ENCODE measurements around the gene CALML3. TPM values are rescaled to one million over a fixed set of nuclear protein-coding genes. Genes with fewer than 3 reads are reported as not detected.

Gene CALML3
- total and polyA plus RNA-seq, 10 of the 15 experiments (the other 5 are each of a cell fraction or from before 2014, with no cell fraction given): not detected

- TF ChIP-seq, protein P1, sequence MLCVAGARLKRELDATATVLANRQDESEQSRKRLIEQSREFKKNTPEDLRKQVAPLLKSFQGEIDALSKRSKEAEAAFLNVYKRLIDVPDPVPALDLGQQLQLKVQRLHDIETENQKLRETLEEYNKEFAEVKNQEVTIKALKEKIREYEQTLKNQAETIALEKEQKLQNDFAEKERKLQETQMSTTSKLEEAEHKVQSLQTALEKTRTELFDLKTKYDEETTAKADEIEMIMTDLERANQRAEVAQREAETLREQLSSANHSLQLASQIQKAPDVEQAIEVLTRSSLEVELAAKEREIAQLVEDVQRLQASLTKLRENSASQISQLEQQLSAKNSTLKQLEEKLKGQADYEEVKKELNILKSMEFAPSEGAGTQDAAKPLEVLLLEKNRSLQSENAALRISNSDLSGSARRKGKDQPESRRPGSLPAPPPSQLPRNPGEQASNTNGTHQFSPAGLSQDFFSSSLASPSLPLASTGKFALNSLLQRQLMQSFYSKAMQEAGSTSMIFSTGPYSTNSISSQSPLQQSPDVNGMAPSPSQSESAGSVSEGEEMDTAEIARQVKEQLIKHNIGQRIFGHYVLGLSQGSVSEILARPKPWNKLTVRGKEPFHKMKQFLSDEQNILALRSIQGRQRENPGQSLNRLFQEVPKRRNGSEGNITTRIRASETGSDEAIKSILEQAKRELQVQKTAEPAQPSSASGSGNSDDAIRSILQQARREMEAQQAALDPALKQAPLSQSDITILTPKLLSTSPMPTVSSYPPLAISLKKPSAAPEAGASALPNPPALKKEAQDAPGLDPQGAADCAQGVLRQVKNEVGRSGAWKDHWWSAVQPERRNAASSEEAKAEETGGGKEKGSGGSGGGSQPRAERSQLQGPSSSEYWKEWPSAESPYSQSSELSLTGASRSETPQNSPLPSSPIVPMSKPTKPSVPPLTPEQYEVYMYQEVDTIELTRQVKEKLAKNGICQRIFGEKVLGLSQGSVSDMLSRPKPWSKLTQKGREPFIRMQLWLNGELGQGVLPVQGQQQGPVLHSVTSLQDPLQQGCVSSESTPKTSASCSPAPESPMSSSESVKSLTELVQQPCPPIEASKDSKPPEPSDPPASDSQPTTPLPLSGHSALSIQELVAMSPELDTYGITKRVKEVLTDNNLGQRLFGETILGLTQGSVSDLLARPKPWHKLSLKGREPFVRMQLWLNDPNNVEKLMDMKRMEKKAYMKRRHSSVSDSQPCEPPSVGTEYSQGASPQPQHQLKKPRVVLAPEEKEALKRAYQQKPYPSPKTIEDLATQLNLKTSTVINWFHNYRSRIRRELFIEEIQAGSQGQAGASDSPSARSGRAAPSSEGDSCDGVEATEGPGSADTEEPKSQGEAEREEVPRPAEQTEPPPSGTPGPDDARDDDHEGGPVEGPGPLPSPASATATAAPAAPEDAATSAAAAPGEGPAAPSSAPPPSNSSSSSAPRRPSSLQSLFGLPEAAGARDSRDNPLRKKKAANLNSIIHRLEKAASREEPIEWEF (IDR thresholded peaks at IDR 0.05; ENCODE audit: insufficient replicate concordance, low read depth, low read length): no peak
- TF ChIP-seq POLR2AphosphoS2 (IDR thresholded peaks at IDR 0.05; ENCODE audit: low read depth, low read length) (no peak), BACH1 (IDR thresholded peaks at IDR 0.05; ENCODE audit: borderline replicate concordance) (no peak), POLR2A (IDR thresholded peaks at IDR 0.05; ENCODE audit: low read depth, low read length) (no peak), MXI1 (IDR thresholded peaks at IDR 0.05; ENCODE audit: low read depth, low read length) (no peak), ETV6 (conservative IDR thresholded peaks at IDR 0.05 in 1 of 2, IDR thresholded peaks at IDR 0.05 in 1 of 2; ENCODE audit: borderline replicate concordance in 1 of 2, low read depth in 1 of 2) (no peak)
These were observed 43.6 kb upstream of the CALML3 start (continued) for GRCh38 chr10:5481121-5481520.

DNA sequence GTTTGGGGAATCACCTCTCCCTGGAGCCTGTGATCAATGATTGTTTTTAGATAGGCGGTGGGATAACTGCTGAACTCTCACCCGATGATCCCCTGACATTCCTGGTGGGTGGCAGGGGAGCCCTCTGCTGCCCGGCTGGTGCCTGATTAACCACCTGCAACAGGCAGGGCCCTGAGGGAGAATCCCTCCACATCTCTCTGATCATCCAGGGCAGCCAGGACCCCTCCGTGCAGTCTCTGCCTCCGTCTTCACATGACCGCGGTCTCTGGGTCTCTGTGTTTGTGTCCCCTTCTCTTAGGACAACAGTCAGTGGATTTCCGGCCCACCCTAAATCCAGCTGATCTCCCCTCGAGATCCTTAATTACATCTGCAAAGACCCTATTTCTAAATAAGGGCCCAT, 42.7 kb upstream of the CALML3 start:
- TF ChIP-seq BCL3 (IDR thresholded peaks at IDR 0.05; ENCODE audit: borderline replicate concordance, insufficient read depth, low read depth, low read length, poor library complexity, severe bottlenecking) (no peak), ZNF384 (IDR thresholded peaks at IDR 0.05; ENCODE audit: borderline replicate concordance, low read depth, low read length) (no peak)
- H4K20me1 ChIP-seq (ENCODE audit: control insufficient read depth, insufficient read depth): no peaks in the 10 kb centered on the region
- H3K79me2 ChIP-seq (ENCODE audit: control insufficient read depth, insufficient read depth, low read length): no peaks in the 10 kb centered on the region
- H3K27me3 ChIP-seq (replicated peaks in 1 of 2; ENCODE audit: control insufficient read depth in 2 of 2, insufficient read depth in 2 of 2, low read length in 1 of 2): peaks cover 9 to 12% of the 10 kb centered on the region in 2 experiments
- no peaks in the 10 kb centered on the region; the same call in 1 of the 2 replicates for H3K4me1 ChIP-seq (ENCODE audit: control insufficient read depth, insufficient read depth, low read length)
- FAIRE-seq: no peak
- intact Hi-C loops (cut with micrococcal nuclease; ENCODE audit: unreplicated experiment) (no loop called here), in situ Hi-C loops (cut with MboI) (no loop called here)
- no peaks in the 10 kb centered on the region; the same call in 2 of the 3 replicates for H3K9me3 ChIP-seq (replicated peaks; ENCODE audit: control insufficient read depth, insufficient read depth, low read length)
- ChIA-PET SMC1A (ENCODE audit: uncharacterized antibody, unreplicated experiment) (no interaction called here), CTCF (no interaction called here), RAD21 (ENCODE audit: unreplicated experiment) (no interaction called here), POLR2A (no interaction called here)
- BruUV-seq (replicated peaks): no TSS peak
- no peak overlapping the region for H3K9ac ChIP-seq (ENCODE audit: control insufficient read depth, insufficient read depth, low read length)
- H3K4me3 ChIP-seq: no peak overlapping the region
- no peak for DNase-seq (ENCODE audit: low read depth, low spot score)
- no peak overlapping the region for H2AFZ ChIP-seq (ENCODE audit: control insufficient read depth, low read depth, low read length)
- WGBS (ENCODE audit: insufficient coverage, insufficient replicate concordance, low lambda C conversion rate, missing lambda C conversion rate): 52% methylated on average over 9 of the region's 9 CpGs
- no peak overlapping the region for H3K4me2 ChIP-seq (ENCODE audit: control insufficient read depth, insufficient read depth)
- ATAC-seq: no peak
- no peaks in the 10 kb centered on the region for H3K36me3 ChIP-seq (ENCODE audit: control insufficient read depth in 2 of 2, insufficient read depth in 2 of 2, low read length in 1 of 2)
- no peak overlapping the region for H3K27ac ChIP-seq (ENCODE audit: control insufficient read depth, insufficient read depth)

All from GM12878 (cell line).